Thoracic aorta (tissue), 2 donors: Measurements from ENCODE around the gene UAP1L1. TPM values are rescaled to one million over a fixed set of nuclear protein-coding genes. Genes with fewer than 3 reads are reported as not detected.

Experiments used
- ATAC-seq: fragments of 150-250 bp; one replicate; pipeline ENCODE4 v1.8.0; 2017; ENCODE audit warnings: low read depth; ENCODE audit not compliant: insufficient number of reproducible peaks, low FRiP score
- DNase-seq: peaks from one replicate; pipeline ENCODE4 v3.0.0-alpha.2; 2020; ENCODE audit warnings: low spot score
- H3K27ac ChIP-seq, 2 donors: fragments of 200-600 bp; sonication (generic); 1 replicate in 1 of 2; 2 replicates in 1 of 2; pipeline ENCODE4 v1.5.1; 2016; ENCODE audit warnings: mild to moderate bottlenecking in 2 of 2, moderate library complexity in 2 of 2
- H3K27me3 ChIP-seq: fragments of 200-600 bp; sonication (generic); replicated peaks from 2 replicates; pipeline ENCODE4 v1.6.0; 2016; ENCODE audit warnings: mild to moderate bottlenecking; ENCODE audit not compliant: insufficient read depth
- H3K36me3 ChIP-seq: fragments of 200-600 bp; sonication (generic); one replicate; pipeline ENCODE4 v1.5.1; 2016
- H3K4me1 ChIP-seq, 2 donors: fragments of 200-600 bp; sonication (generic); 1 replicate in 1 of 2; 2 replicates in 1 of 2; pipeline versions ENCODE4 v1.5.1 to v1.6.0; 2016; ENCODE audit warnings: low read depth in 2 of 2, mild to moderate bottlenecking in 1 of 2; ENCODE audit not compliant: control insufficient read depth in 1 of 2
- H3K4me3 ChIP-seq: fragments of 200-600 bp; sonication (generic); 2 replicates; pipeline ENCODE4 v1.5.1; 2016; ENCODE audit warnings: mild to moderate bottlenecking
- H3K9me3 ChIP-seq: fragments of 200-600 bp; sonication (generic); 2 replicates; pipeline ENCODE4 v1.5.1; 2016
- CTCF ChIP-seq: fragments of 200-600 bp; sonication (generic); IDR thresholded peaks from one replicate; pipeline ENCODE4 v1.5.1; 2019; ENCODE audit warnings: antibody characterized with exemption
- total RNA-seq, 2 donors: library from RNA; depleted of rRNA; stranded (reverse); fragments of >200 nt; gene quantifications; one replicate each; pipeline versions ENCODE4 v1.1.0 to v1.2.3, GENCODE V29; 2016

UAP1L1 gene
- total RNA-seq, 2 donors from 2014 or later = 9.6 to 11.4 TPM

DNA sequence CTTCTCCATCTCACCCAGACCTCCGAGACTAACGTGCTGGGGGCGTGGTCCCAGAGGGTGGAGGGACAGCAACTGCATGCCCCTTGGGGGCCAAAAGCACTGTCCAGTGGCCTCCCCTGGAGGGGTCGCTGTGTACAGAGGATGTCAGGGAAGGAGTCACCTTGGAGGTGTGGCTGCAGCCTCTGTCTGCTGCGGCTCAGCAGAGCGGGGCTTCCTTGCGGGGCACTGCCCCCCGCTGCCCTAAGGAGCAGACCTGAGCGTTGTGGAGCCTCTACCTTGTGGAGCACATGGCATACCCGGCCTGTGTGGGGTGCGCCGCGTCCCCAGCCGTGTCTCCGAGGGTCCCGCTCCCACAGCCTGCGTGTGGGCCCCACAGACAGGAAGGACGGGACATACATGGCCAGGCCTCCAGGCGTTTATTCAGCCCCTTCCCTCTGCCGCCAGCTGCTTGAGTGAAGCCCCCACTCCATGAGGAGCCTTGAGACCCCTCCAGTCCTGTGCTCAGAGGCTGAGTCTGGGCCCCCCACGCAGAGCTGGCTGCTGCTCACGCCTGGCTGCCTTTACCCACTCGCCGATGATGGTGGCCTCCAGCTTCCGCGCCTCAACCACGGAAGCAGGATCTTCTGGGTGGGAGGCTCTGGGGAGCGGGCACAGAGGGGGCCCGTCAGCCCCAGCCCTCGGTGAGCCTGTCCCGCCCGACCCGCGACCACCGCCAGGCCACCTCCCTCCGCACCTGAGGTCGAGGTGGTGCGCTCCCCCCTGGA, 33.0 kb downstream of the UAP1L1 start:
- Histone ChIP-seq H3K27me3 (no peaks in the 10 kb centered on the region), H3K4me1 (peaks cover 5 to 11% of the 10 kb centered on the region in 2 donors), H3K9me3 (no peaks in the 10 kb centered on the region), H3K27ac (no peak overlapping the region), H3K36me3 (peaks cover 23% of the 10 kb centered on the region), H3K4me3 (no peak overlapping the region)
- TF ChIP-seq CTCF = no peak
- no peak for ATAC-seq
- no peak for DNase-seq

GRCh38 chr9:137110911-137111787, 33.8 kb downstream of the UAP1L1 start:
- Histone ChIP-seq H3K4me3 (no peak overlapping the region), H3K4me1 (peaks cover 5 to 19% of the 10 kb centered on the region in 2 donors), H3K27ac (no peak overlapping the region), H3K36me3 (peaks cover 23% of the 10 kb centered on the region), H3K9me3 (no peaks in the 10 kb centered on the region), H3K27me3 (no peaks in the 10 kb centered on the region)
- DNase-seq (no peak), ATAC-seq (no peak)
- no peak for TF ChIP-seq CTCF

DNA sequence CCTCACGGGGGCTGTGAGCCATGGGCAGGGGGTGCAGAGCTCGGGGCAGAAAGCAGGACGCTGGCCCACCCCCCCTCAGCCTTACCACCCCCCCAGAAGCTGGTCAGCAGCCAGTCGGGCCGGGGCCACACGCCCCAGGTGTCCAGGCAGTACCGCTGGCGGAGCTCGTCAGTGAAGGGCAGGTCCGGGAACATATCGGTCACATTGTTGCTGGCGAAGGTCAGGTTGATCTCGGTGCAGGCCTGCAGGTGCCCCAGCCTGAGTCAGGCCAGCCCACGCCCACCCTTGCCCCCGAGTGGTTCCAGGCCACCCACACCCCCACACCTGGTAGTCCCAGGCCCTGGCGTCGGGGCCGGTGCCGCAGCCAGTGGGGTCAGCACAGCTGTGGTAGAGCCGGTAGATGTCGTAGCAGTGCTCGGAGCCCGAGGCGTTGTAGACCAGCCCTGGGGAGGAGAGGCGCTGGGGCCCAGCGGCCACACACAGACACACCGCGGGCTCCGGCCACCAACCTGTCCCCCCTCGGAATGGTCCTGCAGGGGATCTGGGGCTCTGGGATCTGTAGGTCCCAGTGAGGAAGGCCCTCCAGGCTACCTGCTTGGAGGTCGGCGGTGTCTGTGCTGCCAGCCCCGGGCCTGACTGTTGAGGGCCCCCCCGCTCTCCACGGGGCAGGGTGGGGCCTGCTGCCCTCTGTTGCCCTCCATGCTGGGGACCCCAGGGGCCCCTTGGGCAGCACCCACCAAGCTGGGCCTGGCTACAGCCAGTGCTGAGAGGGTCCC, 34.7 kb downstream of the UAP1L1 start:
- no peak for TF ChIP-seq CTCF
- ATAC-seq (no peak), DNase-seq (no peak)
- Histone ChIP-seq H3K4me3 (no peak overlapping the region), H3K27ac (no peak overlapping the region), H3K4me1 (peaks cover 5 to 19% of the 10 kb centered on the region in 2 donors), H3K36me3 (peaks cover 15% of the 10 kb centered on the region), H3K27me3 (no peaks in the 10 kb centered on the region), H3K9me3 (no peaks in the 10 kb centered on the region)

DNA sequence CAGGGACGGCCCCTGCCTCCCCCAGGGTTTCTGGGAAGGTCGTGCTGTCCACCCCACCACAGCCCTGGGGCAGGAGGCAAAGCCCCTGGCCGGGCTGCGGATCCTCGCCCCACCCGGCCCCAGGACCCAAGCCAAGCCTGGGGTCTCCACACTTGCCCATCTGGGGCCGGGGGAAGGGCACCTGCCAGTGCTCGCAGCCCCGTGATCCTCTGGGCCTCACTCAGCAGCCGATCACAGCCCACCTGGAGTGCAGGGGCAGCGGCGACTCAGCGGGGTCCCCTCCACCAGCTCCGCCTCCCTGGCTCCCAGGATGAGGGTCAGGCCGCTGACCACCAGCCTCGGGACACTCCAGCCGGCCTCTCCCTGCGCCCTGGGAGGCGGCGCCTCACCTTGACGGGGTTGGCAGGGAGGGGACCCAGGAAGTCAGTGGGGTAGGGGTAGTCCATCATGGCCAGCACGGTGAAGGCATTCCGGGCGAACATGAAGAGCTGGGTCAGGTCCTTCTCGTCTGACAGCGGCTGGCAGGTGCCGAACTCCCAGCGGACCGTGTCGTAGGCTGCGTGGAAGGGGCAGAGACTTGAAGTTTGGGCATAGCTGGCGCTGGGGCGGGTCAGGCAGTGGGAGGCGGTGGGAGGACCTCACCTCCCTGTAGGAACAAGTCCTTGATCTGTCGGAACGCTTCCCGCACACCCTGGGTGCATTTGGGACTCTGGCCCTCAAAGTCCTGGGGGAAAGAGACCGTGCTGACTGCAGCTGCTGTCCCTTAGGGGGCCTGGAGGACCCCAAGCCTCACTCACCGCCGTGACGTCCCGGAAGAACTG, 35.5 kb downstream of the UAP1L1 start:
- no peaks in the 10 kb centered on the region for H3K9me3 ChIP-seq
- H3K4me1 ChIP-seq = peaks cover 5 to 19% of the 10 kb centered on the region in 2 donors
- no peak overlapping the region for H3K4me3 ChIP-seq
- H3K27me3 ChIP-seq = no peaks in the 10 kb centered on the region
- H3K27ac ChIP-seq = no peak overlapping the region
- ATAC-seq (no peak), DNase-seq (no peak)
- H3K36me3 ChIP-seq = peaks cover 8% of the 10 kb centered on the region
- no peak for TF ChIP-seq CTCF
